ENCODE data around the gene TRABD.
"Not testable (repeated sequence)": the region's sequence is repeated elsewhere in the genome, so short reads cannot be mapped to it uniquely, and the experiment has no call there.

Gene TRABD

DNA sequence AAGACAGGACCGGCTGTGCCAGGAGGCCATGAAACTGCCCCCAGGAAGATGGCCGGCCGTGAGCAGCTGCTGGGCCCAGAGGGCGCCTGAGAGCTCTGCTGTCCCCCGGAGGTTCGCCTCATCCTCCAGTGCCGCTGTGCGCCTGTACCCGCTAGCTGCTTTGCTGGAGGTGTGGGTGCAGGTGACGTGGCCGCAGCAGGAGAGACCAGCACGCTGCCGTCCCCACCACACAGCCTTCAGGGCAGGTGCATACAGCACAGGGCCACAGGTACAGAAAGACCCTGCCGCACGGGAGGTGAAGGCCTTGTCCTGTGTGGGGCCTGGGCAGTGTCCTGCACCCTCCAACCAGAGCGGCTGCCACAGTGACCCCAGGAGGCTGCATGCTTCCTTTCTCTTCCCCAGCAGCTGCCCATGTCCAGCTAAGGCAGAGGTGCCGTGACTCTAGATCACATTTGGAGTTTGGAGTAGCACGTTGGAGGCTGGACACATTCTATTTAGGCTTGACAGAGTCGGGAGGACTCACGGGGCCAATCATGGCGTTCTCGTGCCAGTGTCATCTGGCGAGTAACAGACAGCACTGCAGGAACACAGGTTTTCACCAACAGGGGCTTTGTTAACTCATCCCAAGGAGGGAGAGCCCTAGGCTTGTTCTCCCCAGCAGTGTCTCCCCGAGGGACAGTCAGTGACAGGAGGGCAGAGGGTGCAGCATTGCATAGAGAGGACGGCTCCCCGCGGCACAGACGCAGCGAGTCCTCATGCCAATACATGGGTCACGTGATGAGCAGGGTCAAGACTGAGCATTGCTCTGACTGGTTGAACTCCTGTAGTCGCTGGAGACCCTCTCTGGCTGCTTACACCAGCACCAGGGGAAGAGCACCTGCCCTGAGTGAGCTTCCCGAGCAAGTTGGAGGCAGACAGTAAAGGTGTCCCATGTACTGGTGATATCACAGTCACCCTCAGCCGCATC lies 33.9 kb upstream of the TRABD start:
- DNase-seq (ENCODE audit: low spot score), result no peak

DNA sequence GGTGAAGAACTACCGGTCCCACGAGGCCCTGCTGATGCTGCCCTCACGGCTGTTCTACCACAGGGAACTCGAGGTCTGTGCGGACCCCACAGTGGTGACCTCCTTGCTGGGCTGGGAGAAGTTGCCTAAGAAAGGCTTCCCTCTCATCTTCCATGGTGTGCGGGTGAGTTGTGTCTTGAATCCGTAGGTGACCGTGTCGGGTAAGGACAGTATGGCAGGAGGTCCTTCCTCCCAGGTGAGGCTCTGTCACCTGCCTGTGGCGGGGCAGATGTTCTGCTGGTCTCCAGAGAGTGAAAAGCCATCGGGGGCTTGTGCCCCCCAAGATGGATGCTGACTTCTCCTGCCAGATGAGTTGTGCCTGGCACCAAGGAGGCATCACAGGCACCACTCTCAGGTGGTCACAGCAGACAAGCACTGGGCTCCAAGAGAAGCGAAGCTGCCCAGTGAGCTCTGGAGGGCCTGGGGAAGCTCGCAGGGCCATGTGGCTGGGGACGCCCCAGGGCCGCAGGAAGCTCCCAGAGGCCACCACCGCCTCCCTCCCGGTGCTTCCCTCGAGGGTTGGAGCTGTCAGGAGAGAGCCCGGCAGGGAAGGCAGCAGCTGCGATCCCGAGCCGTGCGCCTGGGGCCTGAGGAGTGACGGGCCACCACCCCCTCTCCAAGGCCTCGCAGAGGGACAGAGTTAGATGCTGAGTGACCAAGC lies 32.5 kb upstream of the TRABD start:
- DNase-seq (ENCODE audit: low spot score), result no peak

DNA sequence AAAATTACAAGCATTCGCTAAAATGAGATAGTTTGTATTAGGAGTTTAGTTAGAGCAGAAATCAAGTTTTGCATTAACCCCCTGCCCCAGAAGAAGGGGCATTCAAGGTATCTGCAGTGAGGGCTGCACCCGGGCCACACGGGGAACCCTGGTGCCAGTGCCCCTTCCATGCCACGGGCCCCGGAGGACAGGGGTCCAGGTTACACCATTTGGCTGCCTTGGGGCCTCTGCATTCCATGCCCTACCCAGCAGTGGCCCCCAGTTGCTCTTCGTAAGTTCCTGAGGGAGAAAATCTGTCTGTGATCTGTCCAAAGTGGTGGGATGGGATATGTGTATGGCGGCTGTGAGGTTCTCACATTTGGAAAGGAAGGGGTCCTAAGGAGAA lies 32.0 kb upstream of the TRABD start:
- no peak for DNase-seq (ENCODE audit: low spot score)

DNA sequence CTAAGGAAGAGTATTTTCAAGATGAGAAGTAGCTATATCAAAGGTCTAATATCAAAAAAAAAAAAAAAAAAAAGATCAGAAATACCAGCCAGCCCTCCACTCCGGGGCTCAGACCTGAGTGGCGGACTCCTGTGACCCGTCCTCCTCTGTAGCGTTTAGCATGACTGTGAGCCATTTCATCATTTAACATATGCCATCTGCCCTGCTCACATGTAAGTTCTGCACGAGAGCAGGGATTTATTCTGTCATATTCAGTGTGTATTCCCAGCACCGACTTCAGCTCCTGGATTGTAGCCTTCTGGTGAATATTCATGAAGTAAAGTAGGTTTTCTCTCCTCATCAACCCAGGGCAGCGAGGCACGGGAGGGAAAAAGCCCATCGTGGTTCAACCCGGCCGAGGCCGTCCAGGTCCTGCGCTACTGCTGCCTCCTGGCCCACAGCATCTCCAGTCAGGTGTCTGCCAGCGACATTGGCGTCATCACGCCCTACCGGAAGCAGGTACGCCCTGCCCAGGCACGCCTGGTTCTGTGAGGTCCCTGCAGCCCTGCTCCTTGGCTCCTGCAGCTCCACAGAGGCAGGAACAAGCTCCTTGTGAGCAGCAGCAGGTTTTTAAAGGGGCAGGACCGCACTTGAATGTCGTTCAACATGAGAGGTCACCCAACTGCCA lies 27.9 kb upstream of the TRABD start:
- no peak for DNase-seq (ENCODE audit: low spot score)

DNA sequence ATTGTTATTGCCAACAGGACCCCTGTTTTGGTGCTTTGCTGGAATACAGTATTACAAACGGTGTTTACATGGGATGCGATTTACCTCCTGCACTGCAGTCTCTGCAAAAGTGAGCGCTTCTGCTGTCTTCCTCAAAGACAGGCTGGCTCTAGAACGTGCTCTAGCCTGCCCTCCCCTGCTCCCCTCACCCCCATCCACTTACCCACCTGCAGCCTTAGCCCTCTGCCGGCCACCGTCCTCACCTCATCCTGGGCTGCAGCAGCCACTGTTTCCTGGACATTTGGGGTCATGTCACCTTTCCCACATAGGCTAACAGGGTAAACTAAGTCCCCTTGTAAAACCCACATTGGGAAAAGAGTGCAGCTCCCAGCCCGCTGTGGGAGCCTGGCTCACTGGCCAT lies 24.8 kb upstream of the TRABD start:
- no peak for DNase-seq (ENCODE audit: low spot score)

DNA sequence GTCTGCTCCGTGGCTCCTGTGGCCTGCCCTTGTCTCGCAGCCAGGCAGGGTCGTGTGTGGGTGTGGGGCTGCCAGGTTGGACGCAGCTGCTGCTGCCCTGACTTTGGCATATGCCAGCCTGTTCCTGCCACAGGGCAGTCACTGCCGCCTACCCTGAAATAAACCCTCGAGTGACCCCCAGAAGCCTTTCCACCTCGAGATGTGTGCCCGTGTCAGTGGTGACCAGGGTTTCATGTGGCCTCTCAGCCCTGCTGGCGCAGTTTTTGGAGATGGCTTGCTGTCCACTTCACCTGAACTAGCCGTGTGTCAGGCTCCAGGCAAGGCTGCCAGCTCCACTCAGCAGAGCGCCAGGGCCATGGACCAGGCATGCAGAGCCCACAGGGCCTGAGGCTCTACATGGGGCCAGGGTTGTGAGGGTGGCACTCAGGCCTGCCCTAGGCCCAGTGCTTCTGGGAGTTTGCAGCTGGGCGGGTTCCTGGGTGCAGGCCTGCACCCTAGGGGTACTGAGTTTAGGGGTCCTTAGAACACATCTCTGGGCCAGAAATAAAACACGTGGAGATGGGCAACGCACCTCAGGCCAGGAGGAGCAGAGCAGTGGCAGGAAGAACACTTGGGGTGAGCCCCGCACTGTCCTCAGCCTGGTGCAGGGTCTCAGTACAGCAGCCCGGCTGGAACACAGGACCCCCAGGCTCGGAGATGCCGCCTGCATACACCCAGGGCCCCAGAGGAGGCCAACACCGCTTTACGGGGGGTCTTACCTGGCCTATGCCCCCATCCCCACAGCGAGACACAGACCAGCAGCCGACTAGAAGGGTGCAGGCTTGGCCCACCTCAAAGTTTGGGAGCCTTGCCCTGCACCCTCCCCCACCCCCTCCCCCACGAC lies 24.0 kb upstream of the TRABD start:
- DNase-seq (ENCODE audit: low spot score), result no peak

DNA sequence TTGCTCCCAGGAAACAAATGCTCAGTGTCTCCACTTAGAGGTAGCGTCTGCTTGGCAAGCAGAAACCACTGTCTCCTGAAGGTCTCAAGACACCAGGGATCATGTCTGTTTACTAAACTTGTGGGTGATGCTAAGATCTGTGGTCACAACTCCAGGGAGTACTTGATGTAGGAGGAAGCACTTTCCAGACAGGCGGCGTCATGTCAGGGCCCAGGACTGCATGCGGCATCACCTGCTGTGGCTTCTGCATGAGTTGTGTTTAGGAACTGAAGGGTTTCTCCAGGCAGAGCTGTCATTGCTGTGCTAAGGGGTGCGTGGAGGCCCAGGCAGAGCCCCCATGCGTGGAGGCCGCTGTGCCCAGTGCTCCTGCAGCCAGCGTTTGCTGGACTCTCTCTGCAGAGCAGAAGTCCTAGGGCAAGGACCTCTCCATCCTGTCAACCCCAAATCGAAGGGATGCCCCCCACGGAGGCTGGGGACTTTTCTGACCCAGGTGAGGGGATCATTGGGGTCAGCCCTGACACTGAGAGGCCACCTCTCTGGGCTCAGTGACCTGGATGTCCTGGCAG lies 23.2 kb upstream of the TRABD start:
- DNase-seq (ENCODE audit: low spot score), result no peak

DNA sequence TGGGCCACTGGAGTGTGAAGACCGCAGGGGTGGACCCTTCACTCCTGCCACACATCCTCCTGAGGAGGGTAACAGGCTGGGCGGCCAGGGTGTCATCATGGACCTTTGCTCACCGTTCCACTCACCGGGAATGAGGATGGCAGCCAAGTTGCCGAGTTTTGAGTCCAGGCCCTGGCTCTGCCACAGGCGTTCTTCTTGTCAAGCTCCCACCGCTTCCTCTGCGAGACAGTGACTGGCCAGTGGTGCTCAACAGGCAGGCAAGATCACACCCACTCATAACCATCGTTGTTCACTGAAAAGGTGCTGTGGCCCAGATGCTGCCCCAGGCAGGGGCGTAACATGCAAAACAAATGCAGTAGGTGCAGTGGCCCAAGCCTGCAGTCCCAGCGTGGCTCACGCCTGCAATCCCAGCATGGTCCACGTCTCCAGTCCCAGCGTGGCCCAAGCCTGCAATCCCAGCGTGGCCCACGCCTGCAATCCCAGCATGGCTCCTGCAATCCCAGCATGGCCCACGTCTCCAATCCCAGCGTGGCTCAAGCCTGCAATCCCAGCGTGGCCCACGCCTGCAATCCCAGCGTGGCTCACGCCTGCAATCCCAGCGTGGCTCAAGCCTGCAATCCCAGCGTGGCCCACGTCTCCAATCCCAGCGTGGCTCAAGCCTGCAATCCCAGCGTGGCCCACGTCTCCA lies 20.1 kb upstream of the TRABD start:
- DNase-seq (ENCODE audit: low spot score), result no peak

DNA sequence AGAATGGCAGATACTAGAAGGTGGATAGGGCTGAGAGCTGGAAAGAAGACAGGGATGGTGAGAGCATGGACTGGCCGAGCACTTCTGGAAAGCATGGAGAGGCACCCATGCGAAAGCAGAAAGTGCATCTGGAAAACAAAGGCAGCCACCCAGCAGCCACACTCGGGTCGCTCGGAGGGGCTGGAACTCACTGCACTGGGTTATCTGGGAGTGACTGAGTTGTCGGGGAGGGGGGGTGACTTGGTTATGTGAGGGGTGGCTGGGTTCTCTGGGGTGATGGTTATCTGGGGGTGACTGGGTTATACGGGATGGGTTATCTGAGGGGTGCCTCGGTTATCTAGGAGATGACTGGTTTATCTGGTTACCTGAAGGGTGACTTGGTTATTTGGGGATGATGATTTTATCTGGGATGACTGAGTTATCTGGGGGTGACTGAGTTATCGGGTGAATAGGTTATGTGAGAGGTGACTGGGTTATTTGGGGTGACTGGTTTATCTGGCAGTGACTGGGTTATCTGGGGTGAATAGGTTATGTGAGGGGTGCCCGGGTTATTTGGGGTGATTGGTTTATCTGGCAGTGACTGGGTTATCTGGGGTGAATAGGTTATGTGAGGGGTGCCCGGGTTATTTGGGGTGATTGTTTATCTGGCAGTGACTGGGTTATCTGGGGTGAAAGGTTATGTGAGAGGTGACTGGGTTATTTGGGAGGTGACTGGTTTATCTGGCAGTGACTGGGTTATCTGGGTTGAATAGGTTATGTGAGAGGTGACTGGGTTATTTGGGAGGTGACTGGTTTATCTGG lies 17.8 kb upstream of the TRABD start:
- no peak for DNase-seq (ENCODE audit: low spot score)

DNA sequence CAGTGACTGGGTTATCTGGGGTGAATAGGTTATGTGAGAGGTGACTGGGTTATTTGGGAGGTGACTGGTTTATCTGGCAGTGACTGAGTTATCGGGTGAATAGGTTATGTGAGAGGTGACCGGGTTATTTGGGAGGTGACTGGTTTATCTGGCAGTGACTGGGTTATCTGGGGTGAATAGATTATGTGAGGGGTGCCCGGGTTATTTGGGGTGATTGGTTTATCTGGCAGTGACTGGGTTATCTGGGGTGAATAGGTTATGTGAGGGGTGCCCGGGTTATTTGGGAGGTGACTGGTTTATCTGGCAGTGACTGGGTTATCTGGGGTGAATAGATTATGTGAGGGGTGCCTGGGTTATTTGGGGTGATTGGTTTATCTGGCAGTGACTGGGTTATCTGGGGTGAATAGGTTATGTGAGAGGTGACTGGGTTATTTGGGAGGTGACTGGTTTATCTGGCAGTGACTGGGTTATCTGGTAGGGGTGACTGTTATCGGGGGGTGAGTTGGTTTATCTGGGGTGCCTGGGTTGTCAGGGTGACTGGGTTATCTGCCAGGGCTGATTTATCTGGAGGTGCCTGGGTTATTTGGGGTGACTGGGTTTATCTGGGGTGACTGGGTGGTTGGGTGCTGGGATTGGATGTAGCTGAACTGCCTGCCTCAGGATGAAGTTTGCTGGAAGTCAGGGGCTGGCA lies 17.1 kb upstream of the TRABD start:
- DNase-seq (ENCODE audit: low spot score), result not testable (repeated sequence)

DNA sequence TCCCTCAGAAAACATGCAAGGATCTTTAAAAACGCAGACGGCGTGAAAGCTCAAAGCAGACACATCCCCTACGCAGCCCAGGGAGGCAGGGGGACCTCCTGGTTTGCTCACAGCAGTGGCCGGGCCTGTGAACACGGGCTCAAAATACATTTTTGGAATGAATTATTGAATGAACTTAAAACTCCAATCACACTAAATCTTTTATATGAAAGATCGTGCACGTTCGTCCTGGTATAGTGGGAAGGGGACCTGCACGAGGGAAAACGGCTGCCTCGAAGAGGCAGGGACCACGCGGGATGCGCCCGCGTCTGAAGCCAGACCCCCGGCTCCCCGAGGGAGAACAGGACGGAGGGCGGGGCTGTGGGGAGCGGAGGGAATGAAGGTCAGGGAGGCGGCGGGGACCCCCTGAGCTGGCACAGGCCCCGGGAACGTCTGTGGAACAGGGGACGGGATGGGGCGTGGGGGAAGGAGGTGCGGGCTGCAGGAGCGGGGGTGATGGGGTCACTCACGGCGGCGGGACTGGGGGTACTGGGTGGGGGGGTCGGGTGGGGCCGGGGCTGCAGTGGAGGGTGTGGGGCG lies 16.4 kb upstream of the TRABD start:
- no peak for DNase-seq (ENCODE audit: low spot score)

DNA sequence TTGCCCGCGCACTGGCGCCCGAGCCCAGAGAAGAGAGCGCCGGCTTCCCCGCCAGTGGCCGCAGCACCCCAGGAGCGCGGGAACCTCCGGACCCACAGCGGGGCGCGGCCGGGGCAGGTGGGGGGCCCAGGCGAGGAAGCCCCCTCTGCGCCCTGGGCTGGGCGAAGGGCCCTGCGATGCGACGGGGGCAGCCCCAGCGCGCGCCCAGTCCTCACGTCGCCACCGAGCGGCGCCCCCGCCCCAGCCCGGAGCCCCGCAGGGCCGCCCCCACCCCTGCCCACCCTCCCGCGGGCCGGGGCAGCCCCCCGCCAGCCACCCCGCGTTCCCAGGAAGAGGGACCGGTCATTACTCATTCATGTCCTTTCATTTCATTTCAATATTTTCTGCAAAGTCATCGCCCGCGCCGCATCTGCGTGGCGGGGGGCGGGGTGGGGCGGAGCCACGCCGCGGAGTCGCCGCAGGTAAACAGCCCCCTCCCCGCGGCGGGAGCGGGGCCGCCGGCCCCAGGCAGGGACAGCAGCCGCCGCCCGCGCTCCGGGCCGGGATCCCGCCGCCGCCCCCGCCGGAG lies 15.9 kb upstream of the TRABD start:
- peak; percentile 44 for DNase-seq (ENCODE audit: low spot score)

DNA sequence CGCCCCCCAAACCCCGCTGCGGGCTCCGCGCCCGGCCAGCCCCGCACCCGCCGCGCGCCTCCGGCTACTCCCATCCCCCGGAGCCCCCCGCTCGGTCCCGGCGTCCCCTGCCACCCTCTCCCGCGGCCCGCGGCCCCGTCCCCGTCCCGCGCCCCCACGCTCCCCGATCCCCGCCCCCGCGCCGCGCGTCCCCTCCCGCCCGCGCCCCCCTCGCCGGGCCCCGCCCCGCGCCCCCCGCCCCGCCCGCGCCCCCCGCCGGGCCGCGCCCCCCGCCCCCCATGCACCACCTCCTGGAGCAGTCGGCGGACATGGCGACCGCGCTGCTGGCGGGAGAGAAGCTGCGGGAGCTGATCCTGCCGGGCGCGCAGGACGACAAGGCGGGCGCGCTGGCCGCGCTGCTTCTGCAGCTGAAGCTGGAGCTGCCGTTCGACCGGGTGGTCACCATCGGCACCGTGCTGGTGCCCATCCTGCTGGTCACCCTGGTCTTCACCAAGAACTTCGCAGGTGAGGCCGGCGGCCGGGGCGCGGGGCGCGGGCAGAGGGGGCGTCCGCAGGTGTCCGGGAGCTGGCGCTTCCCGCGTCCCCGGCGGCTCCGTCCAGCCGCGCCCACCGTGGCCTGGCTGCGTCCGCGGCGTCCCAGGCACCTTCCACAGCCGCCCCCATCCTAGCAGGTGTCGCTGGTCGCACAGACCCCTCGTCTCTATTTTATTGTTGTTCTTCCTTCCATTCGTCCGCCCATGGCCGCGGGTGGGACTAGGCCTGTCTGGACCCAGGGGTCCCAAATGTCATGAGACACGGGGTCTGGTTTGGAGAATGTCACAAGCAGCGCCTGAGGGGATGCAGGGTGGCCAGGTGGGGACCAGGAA lies 15.0 kb upstream of the TRABD start, which contains the start of gene PANX2:
PANX2 (plus strand) TSS at position 279 of the 866 bp plus-strand sequence; CDS start at position 279, 0 bp downstream.
- DNase-seq (ENCODE audit: low spot score), result no peak

DNA sequence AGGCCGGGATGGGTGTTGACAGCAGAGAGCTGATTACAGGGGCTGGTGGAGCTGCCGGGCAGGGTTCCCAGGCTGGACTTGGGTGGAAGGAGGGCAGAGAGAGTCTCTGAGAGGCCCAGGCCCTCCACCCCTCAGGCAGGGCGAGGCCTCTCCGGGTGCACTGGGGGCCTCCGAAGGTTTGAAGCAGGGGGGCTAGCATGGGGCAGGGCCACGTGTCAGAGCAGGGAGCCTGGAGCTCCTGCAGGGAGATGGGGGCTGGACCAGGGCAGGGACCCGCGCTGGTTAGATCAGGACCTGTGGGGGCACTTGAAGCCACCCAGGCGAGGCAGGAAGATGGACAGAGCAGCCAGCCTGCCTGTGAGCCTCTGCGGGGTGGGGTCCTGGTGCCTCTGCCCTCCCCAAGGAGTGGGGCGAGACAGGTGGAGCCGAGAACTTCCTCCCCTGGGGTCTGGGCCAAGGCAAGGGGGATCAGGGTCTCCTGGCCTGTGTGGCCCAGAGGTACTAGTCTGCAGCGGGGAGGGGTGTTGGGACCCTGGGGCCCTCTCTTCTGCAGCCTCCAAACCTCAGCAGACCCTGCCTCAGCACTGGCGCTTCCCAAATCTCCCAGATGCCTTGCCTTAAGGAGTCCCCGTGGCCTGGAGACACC lies 14.3 kb upstream of the TRABD start:
- no peak for DNase-seq (ENCODE audit: low spot score)

DNA sequence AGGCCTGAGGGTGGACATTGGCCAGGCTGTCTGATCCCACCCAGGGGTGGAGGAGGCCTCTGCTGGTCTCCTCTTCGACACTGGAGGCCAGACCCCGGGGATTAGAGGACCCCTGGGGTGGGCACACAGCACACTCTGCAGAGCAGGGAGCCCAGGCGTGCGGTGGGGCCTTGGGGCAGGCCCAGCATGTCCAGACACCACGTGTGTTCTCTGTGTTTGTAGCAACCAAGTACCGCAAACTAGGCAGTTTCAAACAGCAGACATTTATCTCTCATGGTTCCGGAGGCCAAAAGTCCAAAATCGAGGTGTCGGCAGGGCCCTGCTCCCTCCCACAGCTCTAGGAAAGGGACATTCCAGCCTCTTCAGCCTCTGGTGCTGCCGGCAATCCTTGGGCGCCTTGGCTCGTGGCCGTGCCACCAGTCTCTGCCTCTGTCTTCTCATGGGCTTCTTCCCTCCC lies 13.7 kb upstream of the TRABD start:
- DNase-seq (ENCODE audit: low spot score), result no peak

DNA sequence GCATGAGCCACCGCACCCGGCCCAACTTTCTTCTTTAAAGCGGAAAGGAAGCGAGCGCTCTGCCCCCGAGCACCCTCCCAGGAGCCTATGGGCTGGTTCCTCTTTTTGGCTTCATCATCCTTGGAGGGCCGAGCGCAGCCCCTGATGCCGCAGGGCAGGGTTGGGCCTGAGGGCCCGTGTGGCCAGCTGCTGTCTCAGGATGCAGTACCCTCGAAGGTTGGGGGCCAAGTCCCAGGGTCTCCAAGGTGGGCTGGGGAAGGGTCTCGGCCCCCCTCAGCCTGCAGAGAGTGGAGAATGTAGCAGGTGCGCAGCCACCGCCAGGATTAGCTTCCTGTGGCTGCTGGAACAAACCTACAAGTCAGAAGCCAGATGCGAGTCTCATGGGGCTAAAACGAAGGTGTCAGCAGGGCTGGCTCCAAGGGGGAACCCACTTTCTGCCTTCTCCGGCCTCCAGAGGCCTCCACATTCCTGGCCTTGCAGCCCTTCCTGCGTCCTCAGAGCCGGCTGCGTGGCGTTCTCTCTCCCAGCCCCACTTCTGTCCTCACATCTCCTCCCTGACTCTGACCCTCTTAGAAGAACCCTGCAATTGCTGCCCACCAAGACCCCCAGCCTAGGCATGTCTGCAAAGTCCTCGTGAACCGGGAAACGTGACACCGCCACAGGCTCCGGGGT lies 12.3 kb upstream of the TRABD start:
- no peak for DNase-seq (ENCODE audit: low spot score)
